Measurements from ENCODE around the gene TSGA10IP. TPM values are rescaled to one million over a fixed set of nuclear protein-coding genes. Genes with fewer than 3 reads are reported as not detected.
A peak's percentile ranks its signal among the peaks of the same experiment; 100 is the strongest.

TSGA10IP gene
- total and polyA plus RNA-seq, 2 experiments from 2014 or later = 1.6 to 2.0 TPM

DNA sequence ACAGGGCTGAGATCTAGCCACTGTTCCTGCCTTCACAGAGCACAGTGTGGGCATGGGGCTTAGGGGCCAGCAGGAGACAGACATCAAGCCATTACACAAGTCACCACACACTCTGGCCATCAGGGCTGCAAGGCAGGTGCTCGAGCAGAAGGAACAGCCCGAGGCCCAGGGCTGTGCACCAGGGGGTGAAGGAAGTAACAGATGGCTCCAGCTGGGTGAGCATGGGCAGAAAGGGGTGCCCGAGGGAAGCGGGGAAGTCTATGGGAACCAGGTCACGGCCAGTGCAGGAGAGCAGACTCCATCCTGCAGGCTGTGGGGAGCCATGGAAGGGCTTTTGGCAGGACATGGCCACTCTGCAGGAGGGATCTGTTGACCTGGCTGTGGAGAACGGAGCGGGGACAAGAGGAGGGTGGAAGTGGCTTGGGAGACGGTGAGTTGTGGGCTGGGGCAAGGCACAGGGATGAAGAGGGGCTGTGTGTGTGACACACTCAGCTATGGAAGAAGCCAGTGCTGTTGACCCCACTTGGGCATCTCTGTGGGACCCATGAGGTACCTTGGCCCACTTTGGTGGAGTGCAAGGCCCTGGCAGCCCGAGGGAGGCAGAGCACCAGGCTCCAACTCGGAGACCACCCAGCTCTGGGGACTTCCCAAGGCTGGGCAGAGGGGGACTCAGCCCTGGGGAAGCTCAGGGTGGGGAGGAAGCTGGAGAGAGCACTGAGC is 30.0 kb upstream of the TSGA10IP start:
- H3K27me3 Mint-ChIP-seq (ENCODE audit: insufficient read depth, low read depth, poor library complexity) = peaks cover 23% of the 10 kb centered on the region
- Histone ChIP-seq H3K27ac (ENCODE audit: low read depth) (no peak overlapping the region), H2AFZ (no peak overlapping the region), H3K36me3 (ENCODE audit: insufficient read depth) (no peaks in the 10 kb centered on the region), H3K9me2 (ENCODE audit: insufficient read depth) (no peaks in the 10 kb centered on the region), H4K20me1 (replicated peaks; ENCODE audit: insufficient read depth) (no peaks in the 10 kb centered on the region), H3K79me2 (replicated peaks; ENCODE audit: insufficient read depth) (peaks cover 7% of the 10 kb centered on the region), H3K4me2 (no peak overlapping the region), H3F3A (replicated peaks; ENCODE audit: low read depth) (0 out of 2 replicates have a peak, but pooled peaks cover 6% of the 10 kb centered on the region), H3K4me1 (ENCODE audit: insufficient read depth) (peaks cover 7% of the 10 kb centered on the region), H3K4me3 (no peak overlapping the region), H3K27me3 (ENCODE audit: insufficient read depth) (no peaks in the 10 kb centered on the region)
- H3K4me1 Mint-ChIP-seq = peaks cover 10% of the 10 kb centered on the region
- H3K27ac Mint-ChIP-seq = no peak overlapping the region; the same call in 1 of the 2 replicates
- no peak for DNase-seq (ENCODE audit: low spot score)
- H3K4me3 Mint-ChIP-seq = peak overlapping the region; percentile 9; the same call in 1 of the 3 replicates
- no peaks in the 10 kb centered on the region for H3K9me3 Mint-ChIP-seq
- no peak for TF ChIP-seq EZH2phosphoT487 (IDR thresholded peaks at IDR 0.05; ENCODE audit: unreplicated experiment)
- TF ChIP-seq ZNF331 (CRISPR knock-in tag; IDR thresholded peaks at IDR 0.05; ENCODE audit: low read depth) = no peak
- TF ChIP-seq, protein P1, sequence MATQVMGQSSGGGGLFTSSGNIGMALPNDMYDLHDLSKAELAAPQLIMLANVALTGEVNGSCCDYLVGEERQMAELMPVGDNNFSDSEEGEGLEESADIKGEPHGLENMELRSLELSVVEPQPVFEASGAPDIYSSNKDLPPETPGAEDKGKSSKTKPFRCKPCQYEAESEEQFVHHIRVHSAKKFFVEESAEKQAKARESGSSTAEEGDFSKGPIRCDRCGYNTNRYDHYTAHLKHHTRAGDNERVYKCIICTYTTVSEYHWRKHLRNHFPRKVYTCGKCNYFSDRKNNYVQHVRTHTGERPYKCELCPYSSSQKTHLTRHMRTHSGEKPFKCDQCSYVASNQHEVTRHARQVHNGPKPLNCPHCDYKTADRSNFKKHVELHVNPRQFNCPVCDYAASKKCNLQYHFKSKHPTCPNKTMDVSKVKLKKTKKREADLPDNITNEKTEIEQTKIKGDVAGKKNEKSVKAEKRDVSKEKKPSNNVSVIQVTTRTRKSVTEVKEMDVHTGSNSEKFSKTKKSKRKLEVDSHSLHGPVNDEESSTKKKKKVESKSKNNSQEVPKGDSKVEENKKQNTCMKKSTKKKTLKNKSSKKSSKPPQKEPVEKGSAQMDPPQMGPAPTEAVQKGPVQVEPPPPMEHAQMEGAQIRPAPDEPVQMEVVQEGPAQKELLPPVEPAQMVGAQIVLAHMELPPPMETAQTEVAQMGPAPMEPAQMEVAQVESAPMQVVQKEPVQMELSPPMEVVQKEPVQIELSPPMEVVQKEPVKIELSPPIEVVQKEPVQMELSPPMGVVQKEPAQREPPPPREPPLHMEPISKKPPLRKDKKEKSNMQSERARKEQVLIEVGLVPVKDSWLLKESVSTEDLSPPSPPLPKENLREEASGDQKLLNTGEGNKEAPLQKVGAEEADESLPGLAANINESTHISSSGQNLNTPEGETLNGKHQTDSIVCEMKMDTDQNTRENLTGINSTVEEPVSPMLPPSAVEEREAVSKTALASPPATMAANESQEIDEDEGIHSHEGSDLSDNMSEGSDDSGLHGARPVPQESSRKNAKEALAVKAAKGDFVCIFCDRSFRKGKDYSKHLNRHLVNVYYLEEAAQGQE (IDR thresholded peaks at IDR 0.05; ENCODE audit: unreplicated experiment) = no peak
- no peak for TF ChIP-seq NANOG (IDR thresholded peaks at IDR 0.05; ENCODE audit: borderline replicate concordance)
- no peak for TF ChIP-seq EZH2 (IDR thresholded peaks at IDR 0.05; ENCODE audit: low read depth, unreplicated experiment)
- TF ChIP-seq, protein P2, sequence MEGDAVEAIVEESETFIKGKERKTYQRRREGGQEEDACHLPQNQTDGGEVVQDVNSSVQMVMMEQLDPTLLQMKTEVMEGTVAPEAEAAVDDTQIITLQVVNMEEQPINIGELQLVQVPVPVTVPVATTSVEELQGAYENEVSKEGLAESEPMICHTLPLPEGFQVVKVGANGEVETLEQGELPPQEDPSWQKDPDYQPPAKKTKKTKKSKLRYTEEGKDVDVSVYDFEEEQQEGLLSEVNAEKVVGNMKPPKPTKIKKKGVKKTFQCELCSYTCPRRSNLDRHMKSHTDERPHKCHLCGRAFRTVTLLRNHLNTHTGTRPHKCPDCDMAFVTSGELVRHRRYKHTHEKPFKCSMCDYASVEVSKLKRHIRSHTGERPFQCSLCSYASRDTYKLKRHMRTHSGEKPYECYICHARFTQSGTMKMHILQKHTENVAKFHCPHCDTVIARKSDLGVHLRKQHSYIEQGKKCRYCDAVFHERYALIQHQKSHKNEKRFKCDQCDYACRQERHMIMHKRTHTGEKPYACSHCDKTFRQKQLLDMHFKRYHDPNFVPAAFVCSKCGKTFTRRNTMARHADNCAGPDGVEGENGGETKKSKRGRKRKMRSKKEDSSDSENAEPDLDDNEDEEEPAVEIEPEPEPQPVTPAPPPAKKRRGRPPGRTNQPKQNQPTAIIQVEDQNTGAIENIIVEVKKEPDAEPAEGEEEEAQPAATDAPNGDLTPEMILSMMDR (conservative IDR thresholded peaks at IDR 0.05; ENCODE audit: low read depth in 2 of 2) = no peak
- no peak for TF ChIP-seq CREB1 (CRISPR knock-in tag; IDR thresholded peaks at IDR 0.05; ENCODE audit: low read depth)
- no peak for TF ChIP-seq POLR2AphosphoS5 (IDR thresholded peaks at IDR 0.05; ENCODE audit: low read depth)
- no peak for TF ChIP-seq ZNF114 (CRISPR knock-in tag; IDR thresholded peaks at IDR 0.05)
- TF ChIP-seq JUNB (IDR thresholded peaks at IDR 0.05; ENCODE audit: unreplicated experiment) = no peak
- TF ChIP-seq, protein P3, sequence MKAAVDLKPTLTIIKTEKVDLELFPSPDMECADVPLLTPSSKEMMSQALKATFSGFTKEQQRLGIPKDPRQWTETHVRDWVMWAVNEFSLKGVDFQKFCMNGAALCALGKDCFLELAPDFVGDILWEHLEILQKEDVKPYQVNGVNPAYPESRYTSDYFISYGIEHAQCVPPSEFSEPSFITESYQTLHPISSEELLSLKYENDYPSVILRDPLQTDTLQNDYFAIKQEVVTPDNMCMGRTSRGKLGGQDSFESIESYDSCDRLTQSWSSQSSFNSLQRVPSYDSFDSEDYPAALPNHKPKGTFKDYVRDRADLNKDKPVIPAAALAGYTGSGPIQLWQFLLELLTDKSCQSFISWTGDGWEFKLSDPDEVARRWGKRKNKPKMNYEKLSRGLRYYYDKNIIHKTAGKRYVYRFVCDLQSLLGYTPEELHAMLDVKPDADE (IDR thresholded peaks at IDR 0.05) = no peak
- TF ChIP-seq, protein P4, sequence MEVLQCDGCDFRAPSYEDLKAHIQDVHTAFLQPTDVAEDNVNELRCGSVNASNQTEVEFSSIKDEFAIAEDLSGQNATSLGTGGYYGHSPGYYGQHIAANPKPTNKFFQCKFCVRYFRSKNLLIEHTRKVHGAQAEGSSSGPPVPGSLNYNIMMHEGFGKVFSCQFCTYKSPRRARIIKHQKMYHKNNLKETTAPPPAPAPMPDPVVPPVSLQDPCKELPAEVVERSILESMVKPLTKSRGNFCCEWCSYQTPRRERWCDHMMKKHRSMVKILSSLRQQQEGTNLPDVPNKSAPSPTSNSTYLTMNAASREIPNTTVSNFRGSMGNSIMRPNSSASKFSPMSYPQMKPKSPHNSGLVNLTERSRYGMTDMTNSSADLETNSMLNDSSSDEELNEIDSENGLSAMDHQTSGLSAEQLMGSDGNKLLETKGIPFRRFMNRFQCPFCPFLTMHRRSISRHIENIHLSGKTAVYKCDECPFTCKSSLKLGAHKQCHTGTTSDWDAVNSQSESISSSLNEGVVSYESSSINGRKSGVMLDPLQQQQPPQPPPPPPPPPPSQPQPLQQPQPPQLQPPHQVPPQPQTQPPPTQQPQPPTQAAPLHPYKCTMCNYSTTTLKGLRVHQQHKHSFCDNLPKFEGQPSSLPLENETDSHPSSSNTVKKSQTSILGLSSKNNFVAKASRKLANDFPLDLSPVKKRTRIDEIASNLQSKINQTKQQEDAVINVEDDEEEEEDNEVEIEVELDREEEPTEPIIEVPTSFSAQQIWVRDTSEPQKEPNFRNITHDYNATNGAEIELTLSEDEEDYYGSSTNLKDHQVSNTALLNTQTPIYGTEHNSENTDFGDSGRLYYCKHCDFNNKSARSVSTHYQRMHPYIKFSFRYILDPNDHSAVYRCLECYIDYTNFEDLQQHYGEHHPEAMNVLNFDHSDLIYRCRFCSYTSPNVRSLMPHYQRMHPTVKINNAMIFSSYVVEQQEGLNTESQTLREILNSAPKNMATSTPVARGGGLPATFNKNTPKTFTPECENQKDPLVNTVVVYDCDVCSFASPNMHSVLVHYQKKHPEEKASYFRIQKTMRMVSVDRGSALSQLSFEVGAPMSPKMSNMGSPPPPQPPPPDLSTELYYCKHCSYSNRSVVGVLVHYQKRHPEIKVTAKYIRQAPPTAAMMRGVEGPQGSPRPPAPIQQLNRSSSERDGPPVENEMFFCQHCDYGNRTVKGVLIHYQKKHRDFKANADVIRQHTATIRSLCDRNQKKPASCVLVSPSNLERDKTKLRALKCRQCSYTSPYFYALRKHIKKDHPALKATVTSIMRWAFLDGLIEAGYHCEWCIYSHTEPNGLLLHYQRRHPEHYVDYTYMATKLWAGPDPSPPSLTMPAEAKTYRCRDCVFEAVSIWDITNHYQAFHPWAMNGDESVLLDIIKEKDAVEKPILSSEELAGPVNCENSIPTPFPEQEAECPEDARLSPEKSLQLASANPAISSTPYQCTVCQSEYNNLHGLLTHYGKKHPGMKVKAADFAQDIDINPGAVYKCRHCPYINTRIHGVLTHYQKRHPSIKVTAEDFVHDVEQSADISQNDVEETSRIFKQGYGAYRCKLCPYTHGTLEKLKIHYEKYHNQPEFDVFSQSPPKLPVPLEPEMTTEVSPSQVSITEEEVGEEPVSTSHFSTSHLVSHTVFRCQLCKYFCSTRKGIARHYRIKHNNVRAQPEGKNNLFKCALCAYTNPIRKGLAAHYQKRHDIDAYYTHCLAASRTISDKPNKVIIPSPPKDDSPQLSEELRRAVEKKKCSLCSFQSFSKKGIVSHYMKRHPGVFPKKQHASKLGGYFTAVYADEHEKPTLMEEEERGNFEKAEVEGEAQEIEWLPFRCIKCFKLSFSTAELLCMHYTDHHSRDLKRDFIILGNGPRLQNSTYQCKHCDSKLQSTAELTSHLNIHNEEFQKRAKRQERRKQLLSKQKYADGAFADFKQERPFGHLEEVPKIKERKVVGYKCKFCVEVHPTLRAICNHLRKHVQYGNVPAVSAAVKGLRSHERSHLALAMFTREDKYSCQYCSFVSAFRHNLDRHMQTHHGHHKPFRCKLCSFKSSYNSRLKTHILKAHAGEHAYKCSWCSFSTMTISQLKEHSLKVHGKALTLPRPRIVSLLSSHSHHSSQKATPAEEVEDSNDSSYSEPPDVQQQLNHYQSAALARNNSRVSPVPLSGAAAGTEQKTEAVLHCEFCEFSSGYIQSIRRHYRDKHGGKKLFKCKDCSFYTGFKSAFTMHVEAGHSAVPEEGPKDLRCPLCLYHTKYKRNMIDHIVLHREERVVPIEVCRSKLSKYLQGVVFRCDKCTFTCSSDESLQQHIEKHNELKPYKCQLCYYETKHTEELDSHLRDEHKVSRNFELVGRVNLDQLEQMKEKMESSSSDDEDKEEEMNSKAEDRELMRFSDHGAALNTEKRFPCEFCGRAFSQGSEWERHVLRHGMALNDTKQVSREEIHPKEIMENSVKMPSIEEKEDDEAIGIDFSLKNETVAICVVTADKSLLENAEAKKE (CRISPR knock-in tag; IDR thresholded peaks at IDR 0.05) = no peak
- TF ChIP-seq STAT1 (IDR thresholded peaks at IDR 0.05; ENCODE audit: unreplicated experiment) = no peak
- H3K36me3 Mint-ChIP-seq (ENCODE audit: low read depth) = peaks cover 3% of the 10 kb centered on the region; the same call in 1 of the 3 replicates
- no peak for ATAC-seq
